Esophagus muscularis mucosa (tissue), 3 donors: ENCODE data around the gene KDM5B.

Experiments used
- POLR2AphosphoS5 ChIP-seq, 2 donors: sonication (generic); formaldehyde crosslinking; IDR thresholded peaks; one replicate each; pipeline ENCODE4 v1.6.1; 2017; ENCODE audit warnings: antibody characterized with exemption in 2 of 2
- TF ChIP-seq, protein P1 (sequence below), 3 experiments: fragments of 200-600 bp in 2 of 3; fragments of 450-650 bp in 1 of 3; sonication (generic) in 2 of 3; IDR thresholded peaks; one replicate each; pipeline ENCODE4 v1.5.1; 2017 to 2019; ENCODE audit warnings: antibody characterized with exemption in 3 of 3, mild to moderate bottlenecking in 2 of 3, moderate library complexity in 1 of 3

DNA sequence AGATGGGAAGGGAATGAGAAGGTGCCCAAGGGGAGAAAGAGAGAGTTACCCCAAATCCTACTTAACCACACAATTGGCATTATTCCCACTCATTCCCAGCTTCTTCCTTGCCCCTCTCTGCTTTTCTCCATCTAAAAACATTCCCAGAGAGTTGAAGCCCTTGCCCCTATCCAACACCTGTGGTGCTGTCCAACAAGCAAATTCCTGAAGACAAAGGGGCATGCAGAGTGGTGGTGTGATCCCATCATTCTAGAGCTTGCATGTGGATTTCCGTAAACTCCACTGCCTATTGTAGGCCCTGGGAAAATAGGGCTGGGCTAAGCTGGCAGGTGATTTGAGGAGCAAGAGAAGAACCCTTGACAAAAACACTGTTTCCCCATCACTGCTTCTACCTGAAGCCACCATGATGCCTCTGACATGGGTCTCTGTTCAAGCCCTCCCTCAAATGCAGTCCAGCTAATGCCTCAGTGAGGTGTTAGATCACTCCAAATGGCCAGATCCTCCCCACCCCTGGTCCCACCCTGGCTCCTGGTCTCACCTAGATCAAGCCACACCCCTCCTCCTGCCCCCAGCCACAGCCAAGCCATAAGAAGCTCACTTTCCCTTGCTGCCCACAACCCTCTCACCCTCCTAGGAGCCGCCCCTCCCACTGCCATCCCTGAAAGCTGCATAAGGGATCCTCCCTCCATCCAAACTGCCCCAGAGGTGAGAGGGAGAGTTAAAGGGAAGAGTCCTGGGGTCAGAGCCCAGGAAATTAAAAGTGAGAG is 127.5 kb downstream of the KDM5B start:
- TF ChIP-seq, protein P1, sequence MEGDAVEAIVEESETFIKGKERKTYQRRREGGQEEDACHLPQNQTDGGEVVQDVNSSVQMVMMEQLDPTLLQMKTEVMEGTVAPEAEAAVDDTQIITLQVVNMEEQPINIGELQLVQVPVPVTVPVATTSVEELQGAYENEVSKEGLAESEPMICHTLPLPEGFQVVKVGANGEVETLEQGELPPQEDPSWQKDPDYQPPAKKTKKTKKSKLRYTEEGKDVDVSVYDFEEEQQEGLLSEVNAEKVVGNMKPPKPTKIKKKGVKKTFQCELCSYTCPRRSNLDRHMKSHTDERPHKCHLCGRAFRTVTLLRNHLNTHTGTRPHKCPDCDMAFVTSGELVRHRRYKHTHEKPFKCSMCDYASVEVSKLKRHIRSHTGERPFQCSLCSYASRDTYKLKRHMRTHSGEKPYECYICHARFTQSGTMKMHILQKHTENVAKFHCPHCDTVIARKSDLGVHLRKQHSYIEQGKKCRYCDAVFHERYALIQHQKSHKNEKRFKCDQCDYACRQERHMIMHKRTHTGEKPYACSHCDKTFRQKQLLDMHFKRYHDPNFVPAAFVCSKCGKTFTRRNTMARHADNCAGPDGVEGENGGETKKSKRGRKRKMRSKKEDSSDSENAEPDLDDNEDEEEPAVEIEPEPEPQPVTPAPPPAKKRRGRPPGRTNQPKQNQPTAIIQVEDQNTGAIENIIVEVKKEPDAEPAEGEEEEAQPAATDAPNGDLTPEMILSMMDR (IDR thresholded peaks at IDR 0.05) = no peak
- no peak for TF ChIP-seq POLR2AphosphoS5 (IDR thresholded peaks at IDR 0.05)
